Gastrocnemius medialis (tissue), 4 donors: ENCODE data around the gene PHF1.
"Not testable (repeated sequence)": the region's sequence is repeated elsewhere in the genome, so short reads cannot be mapped to it uniquely, and the experiment has no call there.

ENCODE experiments used
- CTCF ChIP-seq, 5 experiments: fragments of 450-650 bp in 3 of 5; fragments of 200-600 bp in 2 of 5; sonication (generic) in 2 of 5; IDR thresholded peaks in 4 of 5; conservative IDR thresholded peaks in 1 of 5; 1 replicate in 4 of 5; 2 replicates in 1 of 5; pipeline ENCODE4 v1.5.1; 2016 to 2019; ENCODE audit warnings: antibody characterized with exemption in 5 of 5, mild to moderate bottlenecking in 3 of 5, moderate library complexity in 3 of 5
- POLR2A ChIP-seq, 2 donors: fragments of 450-650 bp; IDR thresholded peaks; one replicate each; pipeline ENCODE4 v1.6.1; 2017; ENCODE audit warnings: antibody characterized with exemption in 2 of 2, mild to moderate bottlenecking in 2 of 2, moderate library complexity in 2 of 2

- not testable (repeated sequence) for TF ChIP-seq CTCF (IDR thresholded peaks at IDR 0.05 in 4 of 5, conservative IDR thresholded peaks at IDR 0.05 in 1 of 5); POLR2A (IDR thresholded peaks at IDR 0.05)
These were observed 47.3 kb upstream of the PHF1 start for GRCh38 chr6:33363486-33363885.
